ENCODE measurements around the gene NBPF6.
A peak's percentile ranks its signal among the peaks of the same experiment; 100 is the strongest.
"Not testable (repeated sequence)": the region's sequence is repeated elsewhere in the genome, so short reads cannot be mapped to it uniquely, and the experiment has no call there.

The NBPF6 gene

GRCh38 chr1:108512239-108513043 is 62.3 kb downstream of the NBPF6 start:
- H3K36me3 Mint-ChIP-seq = no peaks in the 10 kb centered on the region
- no peaks in the 10 kb centered on the region for H3K4me1 Mint-ChIP-seq
- H3K27ac Mint-ChIP-seq = no peak overlapping the region
- no peaks in the 10 kb centered on the region for H3K27me3 Mint-ChIP-seq
- DNase-seq (ENCODE audit: low spot score in 2 of 2) (peak in 1 of 2 donors; percentile 35), ATAC-seq (ENCODE audit: low read depth) (peak; percentile 65)
- no peaks in the 10 kb centered on the region for H3K9me3 Mint-ChIP-seq
- H3K4me3 Mint-ChIP-seq = no peak overlapping the region

- H3K4me1 Mint-ChIP-seq = no peaks in the 10 kb centered on the region
- no peaks in the 10 kb centered on the region for H3K27me3 Mint-ChIP-seq
- no peaks in the 10 kb centered on the region for H3K9me3 Mint-ChIP-seq
- DNase-seq (ENCODE audit: low spot score in 2 of 2) (no peak), ATAC-seq (ENCODE audit: low read depth) (no peak)
- no peak overlapping the region for H3K27ac Mint-ChIP-seq
- no peaks in the 10 kb centered on the region for H3K36me3 Mint-ChIP-seq
- H3K4me3 Mint-ChIP-seq = no peak overlapping the region
Observed at GRCh38 chr1:108513044-108513415, 62.9 kb downstream of the NBPF6 start.

GRCh38 chr1:108513914-108514313 is 63.8 kb downstream of the NBPF6 start:
- H3K27ac Mint-ChIP-seq; H3K4me1 Mint-ChIP-seq; DNase-seq (ENCODE audit: low spot score in 2 of 2); H3K9me3 Mint-ChIP-seq; H3K4me3 Mint-ChIP-seq; H3K36me3 Mint-ChIP-seq; ATAC-seq (ENCODE audit: low read depth); H3K27me3 Mint-ChIP-seq: not testable (repeated sequence)

- not testable (repeated sequence) for H3K4me1 Mint-ChIP-seq; H3K27me3 Mint-ChIP-seq; DNase-seq (ENCODE audit: low spot score in 2 of 2); ATAC-seq (ENCODE audit: low read depth); H3K36me3 Mint-ChIP-seq; H3K4me3 Mint-ChIP-seq; H3K9me3 Mint-ChIP-seq; H3K27ac Mint-ChIP-seq
Observed at GRCh38 chr1:108517301-108517897, 67.3 kb downstream of the NBPF6 start.

Measured in memory B cell (primary cell).